HG03139 (cell line): Measurements from ENCODE around the gene AP3B1.
A peak's percentile ranks its signal among the peaks of the same experiment; 100 is the strongest.
"Not testable (repeated sequence)": the region's sequence is repeated elsewhere in the genome, so short reads cannot be mapped to it uniquely, and the experiment has no call there.

Experiments
- ATAC-seq: cut with Tn5 transposase; IDR thresholded peaks from one replicate; pipeline ENCODE4 v1.9.1; 2021; ENCODE audit not compliant: unreplicated experiment

AP3B1 gene

GRCh38 chr5:78251663-78252284 is 42.7 kb downstream of the AP3B1 start:
- ATAC-seq, result no peak

GRCh38 chr5:78245136-78245535 is 49.4 kb downstream of the AP3B1 start:
- no peak for ATAC-seq

- no peak for ATAC-seq
Observed at GRCh38 chr5:78243639-78244038, 50.9 kb downstream of the AP3B1 start.

GRCh38 chr5:78243091-78243490 is 51.4 kb downstream of the AP3B1 start:
- ATAC-seq, result no peak

GRCh38 chr5:78242001-78242400 is 52.5 kb downstream of the AP3B1 start:
- no peak for ATAC-seq

- no peak for ATAC-seq
Observed at GRCh38 chr5:78237911-78238310, 56.6 kb downstream of the AP3B1 start.

- ATAC-seq, result no peak
Observed at GRCh38 chr5:78236046-78236445, 58.5 kb downstream of the AP3B1 start.

GRCh38 chr5:78235289-78235688 is 59.2 kb downstream of the AP3B1 start:
- no peak for ATAC-seq

- no peak for ATAC-seq
Observed at GRCh38 chr5:78234804-78235203, 59.7 kb downstream of the AP3B1 start.

GRCh38 chr5:78232163-78232562 is 62.3 kb downstream of the AP3B1 start:
- ATAC-seq, result no peak

GRCh38 chr5:78224358-78224757 is 70.1 kb downstream of the AP3B1 start:
- no peak for ATAC-seq

GRCh38 chr5:78221964-78222451 is 72.5 kb downstream of the AP3B1 start:
- ATAC-seq, result peak; percentile 100

GRCh38 chr5:78221467-78221866 is 73.0 kb downstream of the AP3B1 start:
- no peak for ATAC-seq

GRCh38 chr5:78215972-78216371 is 78.5 kb downstream of the AP3B1 start:
- ATAC-seq, result no peak

- no peak for ATAC-seq
Observed at GRCh38 chr5:78215565-78215964, 78.9 kb downstream of the AP3B1 start.

- no peak for ATAC-seq
Observed at GRCh38 chr5:78213799-78214198, 80.7 kb downstream of the AP3B1 start.

- no peak for ATAC-seq
Observed at GRCh38 chr5:78211052-78211451, 83.4 kb downstream of the AP3B1 start.

- ATAC-seq, result no peak
Observed at GRCh38 chr5:78204241-78204640, 90.3 kb downstream of the AP3B1 start.

- no peak for ATAC-seq
Observed at GRCh38 chr5:78203815-78204214, 90.7 kb downstream of the AP3B1 start.

- no peak for ATAC-seq
Observed at GRCh38 chr5:78190402-78190801, 104.1 kb downstream of the AP3B1 start.

GRCh38 chr5:78188681-78189080 is 105.8 kb downstream of the AP3B1 start:
- ATAC-seq, result not testable (repeated sequence)

GRCh38 chr5:78187172-78187571 is 107.3 kb downstream of the AP3B1 start:
- ATAC-seq, result no peak

- ATAC-seq, result no peak
Observed at GRCh38 chr5:78182838-78183237, 111.7 kb downstream of the AP3B1 start.
